HG03097 (cell line): ENCODE measurements around the gene FUZ.
"Not testable (repeated sequence)": the region's sequence is repeated elsewhere in the genome, so short reads cannot be mapped to it uniquely, and the experiment has no call there.

Experiments
- ATAC-seq: cut with Tn5 transposase; IDR thresholded peaks from one replicate; pipeline ENCODE4 v1.9.1; 2021; ENCODE audit not compliant: unreplicated experiment, low FRiP score

Gene FUZ

GRCh38 chr19:49833599-49833998 is 20.5 kb upstream of the FUZ start:
- no peak for ATAC-seq

- no peak for ATAC-seq
Measured at GRCh38 chr19:49832556-49832955, 19.5 kb upstream of the FUZ start.

- no peak for ATAC-seq
Measured at GRCh38 chr19:49831592-49831991, 18.5 kb upstream of the FUZ start.

- ATAC-seq: no peak
Measured at GRCh38 chr19:49830766-49831165, 17.7 kb upstream of the FUZ start.

GRCh38 chr19:49829721-49830120 is 16.6 kb upstream of the FUZ start:
- no peak for ATAC-seq

GRCh38 chr19:49829200-49829599 is 16.1 kb upstream of the FUZ start:
- ATAC-seq: no peak

GRCh38 chr19:49827034-49827433 is 13.9 kb upstream of the FUZ start:
- no peak for ATAC-seq

- ATAC-seq: no peak
Measured at GRCh38 chr19:49824662-49825061, 11.6 kb upstream of the FUZ start.

- ATAC-seq: no peak
Measured at GRCh38 chr19:49823472-49823871, 10.4 kb upstream of the FUZ start.

- no peak for ATAC-seq
Measured at GRCh38 chr19:49820125-49820524, 7.0 kb upstream of the FUZ start.

- not testable (repeated sequence) for ATAC-seq
Measured at GRCh38 chr19:49819452-49820115, 6.5 kb upstream of the FUZ start.

GRCh38 chr19:49818649-49819370 is 5.7 kb upstream of the FUZ start:
- no peak for ATAC-seq

- ATAC-seq: peak; percentile 77
Measured at GRCh38 chr19:49817964-49818648, 5.0 kb upstream of the FUZ start, which contains the start of gene MED25. TSS of gene MED25 (plus strand) at chr19:49818289. CDS start at chr19:49818342, 53 bp downstream.

- ATAC-seq: no peak
Measured at GRCh38 chr19:49816590-49816989, 3.5 kb upstream of the FUZ start.

- ATAC-seq: no peak
Measured at GRCh38 chr19:49814010-49814409, 918 bp upstream of the FUZ start.

GRCh38 chr19:49812452-49812996 is 568 bp downstream of the FUZ start:
- no peak for ATAC-seq

GRCh38 chr19:49811328-49811727 is 1.8 kb downstream of the FUZ start:
- ATAC-seq: no peak

GRCh38 chr19:49809941-49810389 is 3.1 kb downstream of the FUZ start:
- no peak for ATAC-seq

GRCh38 chr19:49809160-49809940 is 3.7 kb downstream of the FUZ start:
- ATAC-seq: no peak

GRCh38 chr19:49808711-49809159 is 4.4 kb downstream of the FUZ start:
- no peak for ATAC-seq
